ENCODE measurements around the gene KLF13.

Gene KLF13

GRCh38 chr15:31407851-31408250 lies 81.2 kb downstream of the KLF13 start:
- no peak for DNase-seq

GRCh38 chr15:31408724-31409123 lies 82.1 kb downstream of the KLF13 start:
- DNase-seq, result no peak

- DNase-seq, result no peak
Measured at GRCh38 chr15:31409171-31409570, 82.5 kb downstream of the KLF13 start.

GRCh38 chr15:31412824-31413223 lies 86.2 kb downstream of the KLF13 start:
- DNase-seq, result no peak

GRCh38 chr15:31415201-31415600 lies 88.6 kb downstream of the KLF13 start:
- no peak for DNase-seq

- DNase-seq, result no peak
Measured at GRCh38 chr15:31419820-31420219, 93.2 kb downstream of the KLF13 start.

GRCh38 chr15:31427411-31427810 lies 100.8 kb downstream of the KLF13 start:
- DNase-seq, result no peak

Measured in NCI-H510A treated with DMSO at 0.1 percent for 48 hours (cell line).